GM12878 (cell line): ENCODE data around the gene CNOT11. TPM values are rescaled to one million over a fixed set of nuclear protein-coding genes. Genes with fewer than 3 reads are reported as not detected.

ENCODE experiments used
- ATAC-seq: fragments of 200-7000 bp; cut with Tn5 transposase; 3 replicates; pipeline ENCODE4 v1.9.1; 2020; ENCODE audit warnings: mild to moderate bottlenecking, moderate library complexity
- BruUV-seq: library from RNA; stranded (reverse); fragments of 400-500 nt; replicated peaks from 2 replicates; lab custom pipeline; 2021; lab: Mats Ljungman, UMichigan
- CTCF ChIA-PET: fragments of 300-600 bp; sonication (Branson Sonifier 250); formaldehyde crosslinking; extraction: SDS; loops from one replicate; lab custom pipeline; 2021; ENCODE audit warnings: inconsistent platforms; lab: Yijun Ruan, JAX
- POLR2A ChIA-PET: fragments of 350-600 bp; formaldehyde crosslinking; extraction: SDS; loops from one replicate; lab custom pipeline; 2021; ENCODE audit warnings: inconsistent platforms; lab: Charles Lee
- RAD21 ChIA-PET: fragments of 300-600 bp; sonication (Branson Sonifier 250); formaldehyde crosslinking; loops from one replicate; lab custom pipeline; 2023; ENCODE audit warnings: antibody characterized with exemption; ENCODE audit not compliant: unreplicated experiment; lab: Charles Lee
- SMC1A ChIA-PET: fragments of 300-600 bp; sonication (Branson Sonifier 250); formaldehyde crosslinking; loops from one replicate; lab custom pipeline; 2023; ENCODE audit not compliant: unreplicated experiment, uncharacterized antibody; lab: Charles Lee
- DNase-seq: peaks from one replicate; pipeline ENCODE4 v3.0.0-alpha.2; 2011; ENCODE audit warnings: low read depth, low spot score
- FAIRE-seq: peaks from 3 replicates; lab custom pipeline; 2011; peaks lifted over from hg19 to GRCh38; lab: Jason Lieb, UNC
- H2AFZ ChIP-seq: 2 replicates; pipeline ENCODE4 v1.6.0; 2011; ENCODE audit warnings: low read depth, low read length, control low read depth; ENCODE audit not compliant: control insufficient read depth
- H3K27ac ChIP-seq: 2 replicates; pipeline ENCODE4 v1.5.1; 2011; ENCODE audit warnings: control low read depth; ENCODE audit not compliant: control insufficient read depth, insufficient read depth
- H3K27me3 ChIP-seq, 2 experiments: replicated peaks in 1 of 2; 2 replicates each; pipeline versions ENCODE4 v1.6.0 to v1.6.1; 2011; ENCODE audit warnings: low read length in 1 of 2; ENCODE audit not compliant: control insufficient read depth in 2 of 2, insufficient read depth in 2 of 2
- H3K36me3 ChIP-seq, 2 experiments: 2 replicates each; pipeline ENCODE4 v1.5.1; 2011; ENCODE audit warnings: low read length in 1 of 2; ENCODE audit not compliant: control insufficient read depth in 2 of 2, insufficient read depth in 2 of 2
- H3K4me1 ChIP-seq: 2 replicates; pipeline ENCODE4 v1.6.1; 2011; ENCODE audit warnings: mild to moderate bottlenecking, low read length, moderate library complexity, mixed read lengths; ENCODE audit not compliant: control insufficient read depth, insufficient read depth
- H3K4me2 ChIP-seq: 2 replicates; pipeline ENCODE4 v1.6.0; 2011; ENCODE audit warnings: control low read depth; ENCODE audit not compliant: control insufficient read depth, insufficient read depth
- H3K4me3 ChIP-seq: fragments of 200-600 bp; sonication (generic); 2 replicates; pipeline ENCODE4 v1.5.1; 2016
- H3K79me2 ChIP-seq: 2 replicates; pipeline ENCODE4 v1.6.0; 2011; ENCODE audit warnings: low read length; ENCODE audit not compliant: control insufficient read depth, insufficient read depth
- H3K9ac ChIP-seq: 2 replicates; pipeline ENCODE4 v1.8.0; 2011; ENCODE audit warnings: low read length, control low read depth, mixed read lengths; ENCODE audit not compliant: control insufficient read depth, insufficient read depth
- H3K9me3 ChIP-seq: replicated peaks from 3 replicates; pipeline ENCODE4 v1.5.1; 2011; ENCODE audit warnings: mild to moderate bottlenecking, low read length; ENCODE audit not compliant: control insufficient read depth, insufficient read depth
- H4K20me1 ChIP-seq: 2 replicates; pipeline ENCODE4 v1.6.0; 2011; ENCODE audit not compliant: control insufficient read depth, insufficient read depth
- BRCA1 ChIP-seq: IDR thresholded peaks from 2 replicates; pipeline ENCODE4 v1.6.1; 2011; ENCODE audit warnings: low read depth, low read length, improper control_type of control experiment
- HDAC2 ChIP-seq: fragments of 200-600 bp; sonication (generic); IDR thresholded peaks from 2 replicates; pipeline ENCODE4 v1.6.1; 2017
- MYC ChIP-seq: IDR thresholded peaks from 2 replicates; pipeline ENCODE4 v1.6.1; 2011; ENCODE audit warnings: mild to moderate bottlenecking, low read length, moderate library complexity, inconsistent platforms; ENCODE audit not compliant: insufficient read depth, insufficient replicate concordance, insufficient read length, severe bottlenecking
- POLR2A ChIP-seq: IDR thresholded peaks from 2 replicates; pipeline ENCODE4 v1.6.1; 2011; ENCODE audit warnings: low read depth, mild to moderate bottlenecking, low read length
- SP1 ChIP-seq: IDR thresholded peaks from one replicate; pipeline ENCODE4 v1.6.1; 2011; ENCODE audit warnings: low read depth, low read length
- SREBF2 ChIP-seq: IDR thresholded peaks from 2 replicates; pipeline ENCODE4 v1.6.1; 2012; ENCODE audit warnings: mild to moderate bottlenecking, low read length
- TARDBP ChIP-seq: IDR thresholded peaks from 2 replicates; pipeline ENCODE4 v1.6.1; 2016; ENCODE audit warnings: borderline replicate concordance
- WGBS: methylation state at CpG from one replicate; pipeline ENCODE4 v1.1.6; 2016; ENCODE audit warnings: low lambda C conversion rate; ENCODE audit not compliant: insufficient replicate concordance, insufficient coverage; ENCODE audit errors: missing lambda C conversion rate; 5-methylcytosine and 5-hydroxymethylcytosine counted together
- in situ Hi-C: fragments of 300-500 bp; cut with MboI; formaldehyde crosslinking; loops from 9 replicates; pipeline ENCODE4 v1.14.3; 2018; ENCODE audit warnings: mixed read lengths
- intact Hi-C: fragments of 100-400 bp; cut with micrococcal nuclease; formaldehyde crosslinking; loops from one replicate; pipeline ENCODE4 v1.14.2; 2022; ENCODE audit not compliant: unreplicated experiment
- polyA plus RNA-seq, 11 experiments: library from polyadenylated mRNA; depleted of rRNA in 4 of 11; unstranded in 6 of 11; stranded (reverse) in 5 of 11; fragments of >200 nt; fragmentation: Nextera tagmentation in 4 of 11; fragmentation: Illumina TruSeq in 1 of 11; extraction: Ambion mirVana in 4 of 11; extraction: Trizol in 1 of 11; gene quantifications; 1 replicate in 1 of 11; 2 replicates in 10 of 11; pipeline versions ENCODE4 v1.2.1 to v1.2.3, GENCODE V29; 2011 to 2016; ENCODE audit warnings: inconsistent platforms in 2 of 11, missing spikeins in 2 of 11, low read depth in 1 of 11
- total RNA-seq, 4 experiments: library from RNA; depleted of rRNA in 3 of 4; stranded (reverse); fragments of >200 nt in 3 of 4; fragmentation: Illumina TruSeq in 1 of 4; extraction: Trizol in 1 of 4; gene quantifications; 2 replicates each; pipeline versions ENCODE4 v1.2.1 to v1.2.3, GENCODE V29; 2013 to 2021

CNOT11 gene
- total and polyA plus RNA-seq, 10 of the 15 experiments (the other 5 are each of a cell fraction or from before 2014, with no cell fraction given) = 10.8 to 111 (median 50.5) TPM

DNA sequence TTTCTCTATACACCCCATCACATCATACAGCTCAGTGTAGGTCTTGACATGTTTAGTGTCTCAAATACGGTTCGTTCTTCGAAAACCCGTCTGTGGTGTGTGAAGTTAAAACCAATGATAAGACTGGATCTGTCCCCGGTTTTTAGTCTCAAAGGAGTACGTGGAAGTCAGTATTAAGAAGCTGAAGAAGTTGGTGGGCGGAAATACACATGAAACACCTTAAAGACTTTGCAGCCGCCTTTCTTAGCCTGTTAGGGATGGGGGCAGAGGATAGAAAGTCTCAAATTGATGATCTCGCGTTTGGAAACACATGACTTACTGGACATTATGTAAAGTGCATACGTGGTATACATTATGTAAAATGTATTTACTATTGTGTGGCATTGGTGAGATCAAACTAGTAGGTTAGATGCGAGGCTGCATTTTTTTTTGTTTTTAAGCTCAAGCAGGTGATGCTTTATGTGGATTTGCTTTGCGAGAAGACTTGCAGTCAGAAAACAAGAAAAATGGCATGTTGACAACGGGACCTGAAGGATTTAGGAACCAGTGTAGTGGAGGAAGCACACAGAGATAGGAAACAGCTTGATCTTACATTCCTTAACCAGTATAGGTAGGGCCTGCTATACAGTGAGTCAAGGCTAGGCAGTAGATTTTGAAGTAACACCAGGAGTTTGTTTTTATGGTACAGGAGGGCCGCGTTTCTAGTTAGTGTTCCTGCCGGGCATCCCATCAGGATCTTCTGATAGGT lies 1.2 kb downstream of the CNOT11 start:
- FAIRE-seq = peak; percentile 66

GRCh38 chr2:101255501-101255900 lies 2.8 kb downstream of the CNOT11 start:
- Histone ChIP-seq H3K4me3 (no peak overlapping the region), H3K4me2 (no peak overlapping the region), H3K9ac (no peak overlapping the region), H2AFZ (no peak overlapping the region), H3K36me3 (peaks cover 0 to 6% of the 10 kb centered on the region in 2 experiments; a peak in 2 of 4 replicates), H3K9me3 (no peaks in the 10 kb centered on the region), H3K79me2 (peaks cover 34% of the 10 kb centered on the region), H3K27me3 (no peaks in the 10 kb centered on the region), H3K4me1 (peaks cover 7% of the 10 kb centered on the region), H3K27ac (no peak overlapping the region), H4K20me1 (peaks cover 3% of the 10 kb centered on the region; the same call in 1 of the 2 replicates)
- in situ Hi-C loops = no loop called here
- POLR2A ChIA-PET = interaction anchor here (0.6 to 1.3 kb wide), 2 partner anchors 9 to 14 kb away, joined by 3 read pairs; no protein-coding TSS in a partner anchor
- intact Hi-C loops = no loop called here
- CTCF ChIA-PET = interaction anchor here (0.6 to 1.7 kb wide), 3 partner anchors 11 to 722 kb away, joined by 3 read pairs; no protein-coding TSS in a partner anchor
- FAIRE-seq = no peak
- no peak for DNase-seq
- no TSS peak for BruUV-seq
- ATAC-seq = no peak
- RAD21 ChIA-PET = interaction anchor here (1.0 kb wide), 1 partner anchor 15 kb away, joined by 3 read pairs; no protein-coding TSS in a partner anchor
- TF ChIP-seq HDAC2 (no peak), POLR2A (no peak), SP1 (no peak), SREBF2 (no peak), MYC (no peak)
- WGBS = 98% methylated on average over 3 of the region's 3 CpGs
- SMC1A ChIA-PET = interaction anchor here (0.6 to 1.3 kb wide), 3 partner anchors 46 to 219 kb away, joined by 3 read pairs; no protein-coding TSS in a partner anchor

More for the DNA sequence above, 1.2 kb downstream of the CNOT11 start:
- Histone ChIP-seq H3K4me2 (peak overlapping the region; percentile 85), H3K27ac (peak overlapping the region; percentile 92), H3K9ac (peak overlapping the region; percentile 72), H4K20me1 (peaks cover 3% of the 10 kb centered on the region; the same call in 1 of the 2 replicates), H3K79me2 (peaks cover 34% of the 10 kb centered on the region), H2AFZ (no peak overlapping the region; the same call in 1 of the 2 replicates), H3K4me1 (peaks cover 7% of the 10 kb centered on the region), H3K4me3 (peak overlapping the region; percentile 81), H3K36me3 (no peaks in the 10 kb centered on the region; a peak in 1 of 4 replicates), H3K9me3 (no peaks in the 10 kb centered on the region)
- intact Hi-C loops = loop anchor here (5.0 kb wide), 1 partner anchor 242 kb away; no protein-coding TSS in a partner anchor
- no peak for DNase-seq
- WGBS = 25% methylated on average over 17 of the region's 17 CpGs
- ChIA-PET POLR2A (interaction anchor here (0.8 to 3.1 kb wide), 7 partner anchors 9 to 253 kb away, joined by 3 to 14 read pairs (median 6); partner anchors contain the start of gene RNF149), CTCF (interaction anchor here (0.9 to 1.7 kb wide), 7 partner anchors 9 to 987 kb away, joined by 3 to 7 read pairs (median 3); partner anchors contain the start of gene RNF149), SMC1A (interaction anchor here (0.7 to 2.9 kb wide), 10 partner anchors 14 to 89 kb away, joined by 3 to 17 read pairs (median 4); partner anchors contain the start of gene RNF149)
- no peak; the same call in 2 of the 3 replicates for ATAC-seq
- TF ChIP-seq BRCA1 (no peak), TARDBP (no peak)
- TF ChIP-seq, all 136 proteins: peak for 0
- in situ Hi-C loops = no loop called here
- RAD21 ChIA-PET = interaction anchor here (0.8 to 2.9 kb wide), 5 partner anchors 14 to 470 kb away, joined by 3 to 12 read pairs (median 4); partner anchors contain the start of gene RNF149
- H3K27me3 ChIP-seq = no peaks in the 10 kb centered on the region
- TSS peak; percentile 84 for BruUV-seq
